H1 (cell line): ENCODE data around the gene MRGPRX2.

Experiments used
- EP300 ChIP-seq, 2 experiments: IDR thresholded peaks; 1 replicate in 1 of 2; 2 replicates in 1 of 2; pipeline ENCODE4 v1.6.1; 2011 to 2012; ENCODE audit warnings: low read depth in 2 of 2, low read length in 2 of 2, mild to moderate bottlenecking in 2 of 2, borderline replicate concordance in 1 of 2, inconsistent platforms in 1 of 2, moderate library complexity in 1 of 2
- POLR2A ChIP-seq, 2 experiments: IDR thresholded peaks; 1 replicate in 1 of 2; 2 replicates in 1 of 2; pipeline ENCODE4 v1.6.1; 2011; ENCODE audit warnings: low read depth in 2 of 2, low read length in 2 of 2, mild to moderate bottlenecking in 2 of 2; ENCODE audit errors: control extremely low read depth in 1 of 2
- POLR2AphosphoS5 ChIP-seq: IDR thresholded peaks from 2 replicates; pipeline ENCODE4 v1.6.1; 2011; ENCODE audit warnings: low read depth, low read length
- SRF ChIP-seq: IDR thresholded peaks from 2 replicates; pipeline ENCODE4 v1.6.1; 2011; ENCODE audit warnings: mild to moderate bottlenecking, low read depth, low read length, moderate library complexity
- TAF1 ChIP-seq: IDR thresholded peaks from 2 replicates; pipeline ENCODE4 v1.6.1; 2011; ENCODE audit warnings: mild to moderate bottlenecking, low read depth, low read length
- TEAD4 ChIP-seq: IDR thresholded peaks from 2 replicates; pipeline ENCODE4 v1.6.1; 2012; ENCODE audit warnings: low read depth, low read length, inconsistent platforms, mixed read lengths
- TF ChIP-seq, protein P1 (sequence below), 3 experiments: IDR thresholded peaks; 1 replicate in 2 of 3; 2 replicates in 1 of 3; pipeline versions ENCODE4 v1.5.1 to v1.6.1; 2011; ENCODE audit warnings: low read length in 3 of 3, mild to moderate bottlenecking in 3 of 3, inconsistent platforms in 2 of 3, low read depth in 1 of 3, moderate library complexity in 1 of 3; ENCODE audit not compliant: insufficient read depth in 1 of 3; ENCODE audit errors: control extremely low read depth in 1 of 3
- TF ChIP-seq, protein P2 (sequence below): IDR thresholded peaks from 2 replicates; pipeline ENCODE4 v1.6.1; 2011; ENCODE audit warnings: low read depth, mild to moderate bottlenecking, low read length; ENCODE audit not compliant: insufficient read depth

DNA sequence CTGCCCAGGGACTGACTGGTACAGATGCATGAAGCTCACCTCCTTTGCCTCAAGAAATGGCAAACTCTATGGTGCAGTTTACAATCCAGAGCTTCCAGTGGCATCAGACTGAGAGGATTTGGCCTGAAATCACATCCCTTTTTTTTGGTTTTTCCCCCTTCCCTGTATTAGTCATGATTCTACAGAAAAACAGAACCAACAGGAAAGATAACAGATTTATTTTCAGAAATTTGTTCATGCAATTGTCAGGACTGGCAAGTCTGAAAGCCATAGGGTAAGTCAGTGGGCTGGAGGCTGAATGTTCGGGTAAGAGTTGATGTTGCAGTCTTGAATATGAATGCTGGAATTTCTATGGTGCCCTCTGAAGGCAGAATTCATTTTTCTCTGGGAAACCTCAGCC lies 44.5 kb upstream of the MRGPRX2 start:
- no peak for TF ChIP-seq SRF
- TF ChIP-seq, protein P1, sequence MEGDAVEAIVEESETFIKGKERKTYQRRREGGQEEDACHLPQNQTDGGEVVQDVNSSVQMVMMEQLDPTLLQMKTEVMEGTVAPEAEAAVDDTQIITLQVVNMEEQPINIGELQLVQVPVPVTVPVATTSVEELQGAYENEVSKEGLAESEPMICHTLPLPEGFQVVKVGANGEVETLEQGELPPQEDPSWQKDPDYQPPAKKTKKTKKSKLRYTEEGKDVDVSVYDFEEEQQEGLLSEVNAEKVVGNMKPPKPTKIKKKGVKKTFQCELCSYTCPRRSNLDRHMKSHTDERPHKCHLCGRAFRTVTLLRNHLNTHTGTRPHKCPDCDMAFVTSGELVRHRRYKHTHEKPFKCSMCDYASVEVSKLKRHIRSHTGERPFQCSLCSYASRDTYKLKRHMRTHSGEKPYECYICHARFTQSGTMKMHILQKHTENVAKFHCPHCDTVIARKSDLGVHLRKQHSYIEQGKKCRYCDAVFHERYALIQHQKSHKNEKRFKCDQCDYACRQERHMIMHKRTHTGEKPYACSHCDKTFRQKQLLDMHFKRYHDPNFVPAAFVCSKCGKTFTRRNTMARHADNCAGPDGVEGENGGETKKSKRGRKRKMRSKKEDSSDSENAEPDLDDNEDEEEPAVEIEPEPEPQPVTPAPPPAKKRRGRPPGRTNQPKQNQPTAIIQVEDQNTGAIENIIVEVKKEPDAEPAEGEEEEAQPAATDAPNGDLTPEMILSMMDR (IDR thresholded peaks at IDR 0.05; ENCODE audit: control extremely low read depth in 1 of 3, insufficient read depth in 1 of 3, low read depth in 1 of 3, low read length in 3 of 3), result no peak
- no peak for TF ChIP-seq EP300 (IDR thresholded peaks at IDR 0.05; ENCODE audit: borderline replicate concordance in 1 of 2, low read depth in 2 of 2, low read length in 2 of 2)
- TF ChIP-seq TAF1, result no peak
- TF ChIP-seq POLR2A (IDR thresholded peaks at IDR 0.05; ENCODE audit: control extremely low read depth in 1 of 2, low read depth in 2 of 2, low read length in 2 of 2), result no peak
- no peak for TF ChIP-seq TEAD4
- TF ChIP-seq POLR2AphosphoS5, result no peak
- TF ChIP-seq, protein P2, sequence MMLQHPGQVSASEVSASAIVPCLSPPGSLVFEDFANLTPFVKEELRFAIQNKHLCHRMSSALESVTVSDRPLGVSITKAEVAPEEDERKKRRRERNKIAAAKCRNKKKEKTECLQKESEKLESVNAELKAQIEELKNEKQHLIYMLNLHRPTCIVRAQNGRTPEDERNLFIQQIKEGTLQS, result no peak
